Mesenchymal stem cell (in vitro differentiated cells and primary cell): ENCODE measurements around the gene CNTNAP2.

Experiments
- DNase-seq: peaks from one replicate; pipeline ENCODE4 v3.0.0-alpha.2; 2013
- H2AFZ ChIP-seq: one replicate; pipeline ENCODE4 v1.6.1; 2013; ENCODE audit warnings: low read depth, mild to moderate bottlenecking, control low read depth, inconsistent platforms, low read length, moderate library complexity
- H2AK5ac ChIP-seq: 2 replicates; pipeline ENCODE4 v1.6.1; 2013; ENCODE audit warnings: low read length, moderate library complexity, mild to moderate bottlenecking, inconsistent platforms; ENCODE audit not compliant: severe bottlenecking
- H2BK120ac ChIP-seq: one replicate; pipeline ENCODE4 v1.6.1; 2013; ENCODE audit warnings: low read depth, mild to moderate bottlenecking, inconsistent platforms, low read length, moderate library complexity
- H2BK12ac ChIP-seq, 2 experiments: one replicate each; pipeline ENCODE4 v1.6.1; 2013; ENCODE audit warnings: inconsistent platforms in 2 of 2, low read length in 2 of 2, mild to moderate bottlenecking in 2 of 2, moderate library complexity in 2 of 2, control low read depth in 1 of 2
- H2BK15ac ChIP-seq: one replicate; pipeline ENCODE4 v1.6.1; 2013; ENCODE audit warnings: mild to moderate bottlenecking, low read depth, inconsistent platforms; ENCODE audit not compliant: poor library complexity, severe bottlenecking
- H2BK5ac ChIP-seq: 2 replicates; pipeline ENCODE4 v1.6.1; 2013; ENCODE audit warnings: low read depth, mild to moderate bottlenecking, low read length, control low read depth, inconsistent platforms; ENCODE audit not compliant: poor library complexity, severe bottlenecking
- H3K14ac ChIP-seq, 2 experiments: one replicate each; pipeline ENCODE4 v1.6.1; 2013; ENCODE audit warnings: inconsistent platforms in 2 of 2, low read length in 2 of 2, control low read depth in 1 of 2, mild to moderate bottlenecking in 1 of 2, moderate library complexity in 1 of 2
- H3K18ac ChIP-seq, 2 experiments: one replicate each; pipeline ENCODE4 v1.6.1; 2013; ENCODE audit warnings: inconsistent platforms in 2 of 2, low read length in 2 of 2, control low read depth in 1 of 2, low read depth in 1 of 2, mild to moderate bottlenecking in 1 of 2
- H3K23ac ChIP-seq, 2 experiments: one replicate each; pipeline ENCODE4 v1.6.1; 2013; ENCODE audit warnings: inconsistent platforms in 2 of 2, low read length in 2 of 2, mild to moderate bottlenecking in 2 of 2, moderate library complexity in 2 of 2, control low read depth in 1 of 2
- H3K27ac ChIP-seq: 2 replicates; pipeline ENCODE4 v1.5.1; 2013; ENCODE audit warnings: mild to moderate bottlenecking, moderate library complexity, low read length, control low read depth, inconsistent platforms; ENCODE audit not compliant: poor library complexity, severe bottlenecking
- H3K27me3 ChIP-seq, 2 experiments: 2 replicates each; pipeline versions ENCODE4 v1.6.1 to v1.7.0; 2013; ENCODE audit warnings: low read length in 2 of 2, mild to moderate bottlenecking in 2 of 2, moderate library complexity in 2 of 2, control low read depth in 1 of 2, inconsistent platforms in 1 of 2; ENCODE audit not compliant: control insufficient read depth in 1 of 2, insufficient read depth in 1 of 2
- H3K36me3 ChIP-seq, 2 experiments: 2 replicates each; pipeline versions ENCODE4 v1.6.1 to v1.7.0; 2013; ENCODE audit warnings: low read length in 2 of 2, control low read depth in 1 of 2, inconsistent platforms in 1 of 2, low read depth in 1 of 2, mild to moderate bottlenecking in 1 of 2; ENCODE audit not compliant: insufficient read depth in 2 of 2, control insufficient read depth in 1 of 2
- H3K4ac ChIP-seq, 2 experiments: one replicate each; pipeline ENCODE4 v1.6.1; 2013; ENCODE audit warnings: inconsistent platforms in 2 of 2, low read length in 2 of 2, mild to moderate bottlenecking in 2 of 2, moderate library complexity in 2 of 2, control low read depth in 1 of 2, low read depth in 1 of 2
- H3K4me1 ChIP-seq: 2 replicates; pipeline ENCODE4 v1.6.1; 2013; ENCODE audit warnings: low read depth, low read length, control low read depth; ENCODE audit not compliant: control insufficient read depth, insufficient read depth
- H3K4me2 ChIP-seq: 2 replicates; pipeline ENCODE4 v1.6.1; 2013; ENCODE audit warnings: low read length, mild to moderate bottlenecking, inconsistent platforms; ENCODE audit not compliant: poor library complexity, severe bottlenecking
- H3K4me3 ChIP-seq, 2 experiments: 2 replicates each; pipeline versions ENCODE4 v1.5.1 to v1.7.0; 2013; ENCODE audit warnings: low read length in 2 of 2, mild to moderate bottlenecking in 2 of 2, control low read depth in 1 of 2, low read depth in 1 of 2; ENCODE audit not compliant: insufficient read depth in 1 of 2
- H3K79me1 ChIP-seq: replicated peaks from 2 replicates; pipeline ENCODE4 v1.6.1; 2013; ENCODE audit warnings: mild to moderate bottlenecking, control low read depth, low read length, inconsistent platforms; ENCODE audit not compliant: poor library complexity, severe bottlenecking
- H3K9ac ChIP-seq: 2 replicates; pipeline ENCODE4 v1.7.0; 2013; ENCODE audit warnings: mild to moderate bottlenecking, low read length, moderate library complexity
- H3K9me3 ChIP-seq: 2 replicates; pipeline ENCODE4 v1.7.0; 2013; ENCODE audit warnings: mild to moderate bottlenecking, low read length; ENCODE audit not compliant: control insufficient read depth
- H4K8ac ChIP-seq: one replicate; pipeline ENCODE4 v1.6.1; 2013; ENCODE audit warnings: inconsistent platforms, mild to moderate bottlenecking, low read length, moderate library complexity
- H4K91ac ChIP-seq: one replicate; pipeline ENCODE4 v1.6.1; 2013; ENCODE audit warnings: mild to moderate bottlenecking, low read length, inconsistent platforms
- WGBS: methylation state at CpG from one replicate; pipeline ENCODE4 v1.1.7; 2013; ENCODE audit warnings: mixed read lengths; 5-methylcytosine and 5-hydroxymethylcytosine counted together

Gene CNTNAP2

GRCh38 chr7:146636033-146636356 is 519.4 kb downstream of the CNTNAP2 start:
- Histone ChIP-seq H4K91ac (no peak overlapping the region), H2BK15ac (no peak overlapping the region), H3K4me1 (no peaks in the 10 kb centered on the region), H3K23ac (no peak overlapping the region), H3K4me3 (no peak overlapping the region), H3K27ac (no peak overlapping the region), H3K79me1 (no peaks in the 10 kb centered on the region), H3K9ac (no peak overlapping the region), H2AK5ac (no peak overlapping the region), H3K14ac (no peak overlapping the region), H3K27me3 (no peaks in the 10 kb centered on the region), H2BK5ac (no peak overlapping the region), H3K36me3 (no peaks in the 10 kb centered on the region), H2BK120ac (no peak overlapping the region), H3K18ac (no peak overlapping the region), H2AFZ (no peak overlapping the region), H3K4me2 (no peak overlapping the region), H3K4ac (no peak overlapping the region), H4K8ac (no peak overlapping the region), H3K9me3 (peaks cover 11% of the 10 kb centered on the region), H2BK12ac (no peak overlapping the region)
- WGBS, result 50% methylated on average over 3 of the region's 4 CpGs
- DNase-seq, result no peak

- Histone ChIP-seq H3K79me1 (no peaks in the 10 kb centered on the region), H3K18ac (no peak overlapping the region), H2BK5ac (no peak overlapping the region), H3K4me1 (no peaks in the 10 kb centered on the region), H2BK120ac (no peak overlapping the region), H3K4ac (no peak overlapping the region), H4K91ac (no peak overlapping the region), H2BK12ac (no peak overlapping the region), H3K27ac (no peak overlapping the region), H2AFZ (no peak overlapping the region), H3K9ac (no peak overlapping the region), H3K27me3 (no peaks in the 10 kb centered on the region), H2BK15ac (no peak overlapping the region), H3K4me2 (no peak overlapping the region), H3K14ac (no peak overlapping the region), H3K4me3 (no peak overlapping the region), H3K23ac (no peak overlapping the region), H4K8ac (no peak overlapping the region), H3K9me3 (peaks cover 7% of the 10 kb centered on the region), H2AK5ac (no peak overlapping the region), H3K36me3 (no peaks in the 10 kb centered on the region)
- WGBS, result 71% methylated on average over 4 of the region's 4 CpGs
- DNase-seq, result no peak
Observed at GRCh38 chr7:146636581-146636980, 520.0 kb downstream of the CNTNAP2 start.

- Histone ChIP-seq H3K4me2 (no peak overlapping the region), H3K4ac (no peak overlapping the region), H3K4me3 (no peak overlapping the region), H3K9ac (no peak overlapping the region), H3K9me3 (peaks cover 3% of the 10 kb centered on the region), H4K91ac (no peak overlapping the region), H3K14ac (no peak overlapping the region), H4K8ac (no peak overlapping the region), H3K79me1 (no peaks in the 10 kb centered on the region), H2BK12ac (no peak overlapping the region), H3K36me3 (no peaks in the 10 kb centered on the region), H3K18ac (no peak overlapping the region), H2BK120ac (no peak overlapping the region), H3K27me3 (no peaks in the 10 kb centered on the region), H3K23ac (no peak overlapping the region), H2AK5ac (no peak overlapping the region), H2AFZ (no peak overlapping the region), H2BK5ac (no peak overlapping the region), H2BK15ac (no peak overlapping the region), H3K4me1 (no peaks in the 10 kb centered on the region), H3K27ac (no peak overlapping the region)
- 96% methylated on average over 2 of the region's 3 CpGs for WGBS
- DNase-seq, result no peak
Observed at GRCh38 chr7:146639291-146639690, 522.7 kb downstream of the CNTNAP2 start.

GRCh38 chr7:146641491-146641890 is 524.9 kb downstream of the CNTNAP2 start:
- H2AK5ac ChIP-seq, result no peak overlapping the region
- H3K9ac ChIP-seq, result no peak overlapping the region
- H3K9me3 ChIP-seq, result peaks cover 8% of the 10 kb centered on the region
- WGBS, result no CpG with 5 or more reads among the region's 1 CpG
- no peaks in the 10 kb centered on the region for H3K79me1 ChIP-seq
- H4K8ac ChIP-seq, result no peak overlapping the region
- H2BK120ac ChIP-seq, result no peak overlapping the region
- H3K4me3 ChIP-seq, result no peak overlapping the region
- H2BK12ac ChIP-seq, result no peak overlapping the region
- no peak overlapping the region for H3K23ac ChIP-seq
- H3K27me3 ChIP-seq, result no peaks in the 10 kb centered on the region
- no peak overlapping the region for H3K14ac ChIP-seq
- no peak overlapping the region for H2BK5ac ChIP-seq
- no peaks in the 10 kb centered on the region for H3K36me3 ChIP-seq
- H2AFZ ChIP-seq, result no peak overlapping the region
- DNase-seq, result no peak
- H3K27ac ChIP-seq, result no peak overlapping the region
- no peaks in the 10 kb centered on the region for H3K4me1 ChIP-seq
- no peak overlapping the region for H3K18ac ChIP-seq
- H3K4me2 ChIP-seq, result no peak overlapping the region
- H4K91ac ChIP-seq, result no peak overlapping the region
- no peak overlapping the region for H3K4ac ChIP-seq
- H2BK15ac ChIP-seq, result no peak overlapping the region
